Fibroblast of skin of right quadriceps (primary cell): Measurements from ENCODE around the gene CERS2.

Experiments used
- DNase-seq: peaks from one replicate; pipeline ENCODE4 v3.0.0-alpha.2; 2013

Gene CERS2, protein sequence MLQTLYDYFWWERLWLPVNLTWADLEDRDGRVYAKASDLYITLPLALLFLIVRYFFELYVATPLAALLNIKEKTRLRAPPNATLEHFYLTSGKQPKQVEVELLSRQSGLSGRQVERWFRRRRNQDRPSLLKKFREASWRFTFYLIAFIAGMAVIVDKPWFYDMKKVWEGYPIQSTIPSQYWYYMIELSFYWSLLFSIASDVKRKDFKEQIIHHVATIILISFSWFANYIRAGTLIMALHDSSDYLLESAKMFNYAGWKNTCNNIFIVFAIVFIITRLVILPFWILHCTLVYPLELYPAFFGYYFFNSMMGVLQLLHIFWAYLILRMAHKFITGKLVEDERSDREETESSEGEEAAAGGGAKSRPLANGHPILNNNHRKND

DNA sequence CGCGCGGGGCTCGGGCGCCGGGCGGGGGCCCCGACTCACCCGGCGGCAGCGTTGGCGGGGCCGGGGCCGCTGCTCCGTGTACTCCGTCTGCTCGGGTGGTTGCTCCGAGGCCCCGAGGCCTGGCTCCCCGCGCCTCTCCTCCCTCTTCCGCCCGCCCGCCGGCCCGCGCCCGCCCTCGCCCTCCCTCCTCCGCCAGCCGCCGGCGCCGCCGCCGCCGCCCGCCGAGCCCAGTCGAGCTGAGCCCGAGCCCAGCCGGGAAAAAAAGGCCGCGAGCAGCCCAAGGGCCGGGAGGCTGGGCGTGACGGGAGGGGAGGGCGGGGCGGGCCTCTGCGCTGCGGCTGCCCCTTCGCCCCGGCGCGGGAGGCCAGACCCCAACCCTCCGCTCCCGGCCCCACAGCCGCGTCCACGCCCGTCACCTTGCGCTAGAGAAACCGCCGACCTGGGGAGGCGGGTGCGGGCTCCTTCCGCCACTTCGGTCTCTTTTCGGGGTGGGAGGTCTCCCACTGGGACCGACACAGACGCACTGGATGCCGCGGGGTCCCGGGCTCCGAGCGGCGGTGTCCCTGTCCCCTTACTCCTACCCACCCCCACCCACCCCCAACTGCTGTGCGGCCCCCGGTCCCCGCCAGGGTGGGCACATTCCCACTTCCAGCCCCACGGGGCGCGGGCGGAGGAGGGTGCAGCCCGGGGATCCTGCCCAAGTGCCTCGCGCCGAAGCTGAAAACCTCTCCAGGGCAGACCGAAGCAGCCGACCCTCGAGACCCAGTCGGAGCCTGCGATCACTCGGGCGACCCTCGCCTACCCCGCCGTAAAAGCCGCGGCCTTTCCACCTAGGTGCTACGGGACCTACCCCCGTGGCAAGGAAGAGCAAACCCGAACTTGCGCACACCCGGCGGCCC, at the start of gene CERS2:
Gene CERS2, minus strand, starts transcription at position 256 of the 899 bp plus-strand sequence. CDS start 5,745 bp downstream, outside the sequence.
- DNase-seq, result peak; percentile 84

DNA sequence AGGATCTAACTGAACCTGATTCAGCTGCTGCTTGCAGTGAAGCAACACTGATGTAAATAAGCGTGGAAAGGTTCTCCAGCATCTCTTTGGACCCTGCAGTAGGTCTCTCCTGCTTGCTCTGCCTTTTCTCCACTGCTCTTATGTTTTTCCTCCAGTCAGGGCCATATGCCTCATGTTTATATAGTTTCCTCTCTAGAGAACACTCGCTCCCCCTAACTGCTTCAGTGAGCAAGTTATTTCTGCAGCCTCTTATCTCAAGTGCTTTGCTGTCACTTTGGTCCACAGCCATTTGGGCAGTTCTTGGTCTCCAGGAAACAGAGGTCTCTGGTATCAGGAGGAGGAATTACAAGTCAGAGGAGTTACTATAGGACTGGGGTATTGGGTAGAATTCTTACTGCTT, 38.9 kb upstream of the CERS2 start:
- DNase-seq, result no peak

DNA sequence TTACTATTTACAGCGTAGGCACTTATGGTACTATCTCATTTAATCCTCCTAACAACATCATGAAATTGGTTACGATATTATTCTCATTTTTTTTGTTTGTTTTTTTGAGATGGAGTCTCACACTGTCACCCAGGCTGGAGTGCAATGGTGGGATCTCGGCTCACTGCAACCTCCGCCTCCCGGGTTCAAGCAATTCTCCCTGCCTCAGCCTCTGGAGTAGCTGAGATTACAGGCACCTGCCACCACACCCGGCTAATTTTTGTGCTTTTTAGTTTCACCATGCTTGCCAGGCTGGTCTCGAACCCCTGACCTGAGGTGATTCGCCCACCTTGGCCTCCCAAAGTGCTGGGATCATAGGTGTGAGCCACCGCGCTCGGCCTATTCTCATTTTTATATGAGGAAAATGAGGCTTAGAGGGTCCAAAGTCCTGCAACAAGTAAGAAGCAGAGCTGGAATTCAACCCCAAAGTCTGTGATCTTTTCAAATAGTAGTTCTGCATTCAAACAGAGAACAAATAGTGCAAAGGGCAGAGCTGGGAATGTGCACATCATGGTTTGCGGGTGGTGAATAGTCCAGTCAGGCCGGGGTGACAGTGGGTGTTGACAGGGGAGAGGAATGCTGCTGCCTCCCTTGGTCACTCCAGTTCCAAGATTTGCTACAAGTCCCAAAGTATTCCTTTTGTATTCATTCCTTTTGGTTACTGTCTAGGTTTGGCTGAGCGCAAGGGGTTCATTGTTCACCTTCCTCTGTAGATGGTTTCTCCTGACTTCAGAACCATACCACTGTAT, 38.2 kb upstream of the CERS2 start:
- DNase-seq, result no peak

DNA sequence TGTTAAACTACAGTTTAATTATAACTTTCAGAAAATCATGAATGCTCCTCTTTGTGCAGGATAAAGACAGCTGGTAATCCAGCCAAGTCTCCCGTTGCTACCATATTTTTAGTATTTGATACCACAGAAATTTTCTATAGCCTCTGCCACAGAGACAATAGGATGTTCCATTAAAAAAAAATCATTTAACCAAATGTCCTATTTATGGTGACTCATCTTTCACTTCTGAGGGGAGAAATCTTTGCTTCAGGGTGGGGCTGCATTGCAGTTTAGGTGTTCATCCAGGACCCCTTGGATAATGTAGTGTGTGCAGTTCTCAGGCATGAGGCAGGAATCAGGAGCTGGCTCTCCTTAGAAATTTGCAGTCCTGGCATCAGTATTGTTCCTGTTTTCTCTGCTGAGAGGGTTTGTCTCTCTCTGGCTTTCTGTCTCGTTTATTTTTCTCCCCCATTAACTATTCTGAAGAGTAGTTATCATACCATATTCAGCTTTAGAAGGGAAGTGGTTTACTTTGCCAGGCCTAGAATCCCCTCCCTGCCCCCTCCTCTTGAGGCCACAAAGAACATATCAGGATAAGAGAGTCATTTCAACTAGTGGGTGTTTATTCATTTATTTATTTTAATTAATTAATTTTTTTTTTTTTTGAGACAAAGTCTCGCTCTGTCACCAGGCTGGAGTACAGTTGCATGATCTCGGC, 36.7 kb upstream of the CERS2 start:
- no peak for DNase-seq

DNA sequence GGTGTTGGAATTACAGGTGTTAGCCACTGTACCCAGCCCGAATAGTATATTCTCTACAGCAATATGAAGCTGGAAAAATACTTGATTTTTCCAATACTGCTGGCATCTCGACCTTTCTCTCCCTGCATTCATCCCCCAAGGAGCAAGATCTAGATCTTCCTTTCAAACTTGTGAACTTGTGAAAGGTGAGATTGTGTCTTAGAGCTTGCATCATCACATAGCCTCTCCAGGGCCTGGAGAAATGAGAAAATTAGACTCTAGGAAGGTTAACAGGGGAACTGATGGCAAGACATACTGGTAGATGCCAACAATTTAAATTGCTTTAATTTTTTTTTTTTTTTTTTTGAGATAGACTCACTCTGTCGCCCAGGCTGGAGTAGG, 35.7 kb upstream of the CERS2 start:
- DNase-seq, result no peak

DNA sequence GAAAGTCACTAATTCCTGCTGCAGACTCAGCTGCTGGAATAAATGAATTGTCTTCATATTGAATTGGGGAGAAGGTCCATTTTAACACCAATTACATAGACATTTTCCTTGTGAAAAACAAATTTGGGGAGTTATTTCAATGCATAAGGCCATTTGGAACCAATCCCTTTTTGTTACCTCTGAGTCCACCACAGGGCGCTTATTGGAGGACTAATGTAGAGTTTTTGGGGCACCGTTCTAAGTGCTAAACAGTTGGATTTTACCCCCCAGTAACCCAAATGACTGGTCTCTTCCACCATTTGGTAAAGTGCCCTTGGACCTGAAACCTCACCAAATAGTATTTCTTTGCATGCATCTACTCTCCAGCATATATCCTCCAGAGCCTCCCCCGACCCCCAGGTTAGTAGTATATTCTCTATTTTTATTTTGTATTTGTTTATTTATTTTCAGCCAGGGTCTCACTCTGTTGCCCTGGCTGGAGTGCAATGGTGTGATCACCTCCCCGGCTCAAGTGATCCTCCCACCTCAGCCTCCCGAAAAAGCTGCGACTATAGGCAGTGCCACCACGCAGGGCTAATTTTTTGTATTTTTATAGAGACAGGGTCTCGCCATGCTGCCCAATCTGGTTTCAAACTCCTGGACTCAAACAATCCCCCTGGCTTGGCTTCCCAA, 35.2 kb upstream of the CERS2 start:
- no peak for DNase-seq

DNA sequence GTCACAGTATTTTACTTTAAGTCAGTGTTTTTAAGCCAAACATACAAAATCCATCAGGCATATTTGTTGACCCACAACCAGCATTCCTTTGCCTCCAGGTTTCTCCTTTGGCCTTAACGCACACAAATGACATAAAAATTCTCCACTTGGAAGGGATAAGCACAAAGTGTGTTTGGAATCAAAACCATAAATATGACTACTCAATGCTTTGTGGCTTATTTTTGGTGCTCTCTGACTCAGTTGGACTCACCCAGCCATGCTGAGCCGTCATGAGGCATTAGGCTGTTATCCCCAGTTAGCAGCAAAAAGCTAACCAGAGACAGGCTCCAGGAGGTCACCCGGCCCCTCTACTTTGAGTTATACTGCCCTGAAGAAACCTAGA, 34.6 kb upstream of the CERS2 start:
- DNase-seq, result peak; percentile 48

DNA sequence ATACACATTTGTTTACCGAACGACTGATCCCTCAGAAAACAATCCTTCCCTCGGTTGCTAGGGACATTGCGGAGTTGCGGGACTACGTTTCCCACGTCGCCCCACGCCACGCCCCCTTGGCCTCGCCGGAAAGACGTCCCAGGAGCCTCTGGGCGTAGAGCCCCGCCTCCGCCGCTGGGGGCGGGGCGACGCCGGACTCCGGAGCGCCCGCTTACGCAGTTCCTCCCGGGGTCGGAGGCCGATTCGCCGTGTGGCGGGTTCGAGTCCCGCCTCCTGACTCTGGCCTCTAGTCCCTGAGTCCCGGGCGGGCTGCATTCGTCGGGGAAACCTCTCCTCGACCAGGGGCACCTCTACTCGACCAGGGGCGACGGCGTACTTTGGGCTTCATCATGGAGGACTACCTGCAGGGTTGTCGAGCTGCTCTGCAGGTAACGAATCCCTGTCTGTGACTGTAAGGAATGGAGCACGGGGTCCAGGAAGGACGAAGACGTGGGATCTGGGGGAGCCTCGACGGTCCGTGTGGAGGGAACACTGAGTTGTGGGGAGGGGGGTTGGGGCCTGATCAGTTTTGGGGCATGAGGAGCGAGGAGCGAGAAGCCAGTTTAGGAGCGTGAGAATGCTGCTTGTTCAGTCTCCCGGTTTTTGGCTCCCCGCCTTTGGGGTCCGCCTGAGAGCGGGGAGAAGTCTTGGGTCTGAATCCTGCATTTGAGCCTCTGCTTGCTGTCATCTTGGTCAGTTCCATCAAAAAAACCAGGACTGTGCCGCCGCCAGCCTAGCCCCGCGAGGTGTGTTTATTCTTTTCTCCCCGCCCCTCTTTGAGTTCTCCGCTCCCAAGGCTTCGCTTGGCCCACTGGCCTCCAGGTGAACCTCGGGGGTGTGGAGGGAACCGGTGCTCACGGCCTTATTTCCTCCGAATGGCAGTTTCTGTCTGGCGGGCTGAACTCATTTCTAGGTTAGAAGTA, 33.9 kb upstream of the CERS2 start, which contains the start of gene PRUNE1:
Gene PRUNE1, plus strand, starts transcription at position 206 of the 962 bp plus-strand sequence. Its CDS starts 184 bp downstream, at position 390.
- DNase-seq, result peak; percentile 95

DNA sequence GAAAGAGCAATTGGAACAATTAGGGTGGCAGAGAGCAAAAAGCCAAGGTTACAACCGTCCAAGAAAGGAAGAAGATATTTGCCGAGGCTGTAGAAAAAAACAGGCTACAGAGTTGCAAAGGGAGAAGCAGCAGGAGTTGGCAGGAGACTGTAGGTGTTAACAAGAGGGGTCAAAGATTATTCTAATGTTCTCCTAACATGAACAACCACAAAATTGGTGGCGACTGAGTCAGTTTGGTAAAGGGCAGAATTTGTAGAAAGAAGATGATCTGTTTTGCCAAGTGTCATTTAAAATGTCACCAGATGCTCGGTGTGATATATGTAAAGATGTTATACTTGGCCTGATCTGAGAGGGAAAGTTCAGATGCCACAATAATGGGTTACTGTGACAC, 33.2 kb upstream of the CERS2 start:
- DNase-seq, result no peak

DNA sequence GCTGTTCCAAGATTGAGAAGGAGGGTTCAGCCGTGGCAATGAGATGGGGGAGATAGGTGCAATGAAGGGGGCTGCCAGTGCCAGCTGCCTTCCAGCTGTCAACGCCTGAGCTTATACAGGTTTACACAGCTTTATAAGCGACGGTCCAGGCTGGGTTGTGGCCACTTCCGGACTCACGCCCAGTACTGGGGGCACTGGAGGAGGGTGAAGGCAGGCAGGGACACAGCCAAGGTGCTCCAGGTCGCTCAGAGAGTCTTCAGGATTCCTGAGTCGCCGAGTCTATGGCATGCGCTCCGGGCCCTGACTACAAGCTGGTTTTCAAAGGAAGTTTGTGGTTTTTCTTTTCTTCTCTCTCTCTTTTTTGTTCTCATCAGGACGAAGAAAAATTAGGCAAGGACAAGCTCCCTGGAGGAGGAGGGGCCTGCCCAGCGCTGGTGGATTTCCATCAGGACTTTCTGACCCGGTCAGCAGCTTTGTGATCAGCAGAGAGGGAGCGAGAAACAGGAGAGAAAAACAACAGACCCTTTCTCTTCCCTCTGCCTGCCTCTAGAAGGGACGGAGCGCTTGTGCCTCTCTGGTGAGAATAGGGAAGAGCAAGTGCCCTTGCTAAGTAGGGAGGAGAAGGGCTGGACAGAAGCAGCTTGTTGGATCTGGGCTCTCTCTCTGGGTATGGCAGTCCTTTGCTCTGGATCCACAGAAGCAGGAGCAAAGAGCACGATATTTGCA, 31.9 kb upstream of the CERS2 start, which contains the start of gene MINDY1:
Gene MINDY1, minus strand, starts transcription at position 576 of the 726 bp plus-strand sequence. CDS start 4,285 bp downstream, outside the sequence.
- peak; percentile 80 for DNase-seq

DNA sequence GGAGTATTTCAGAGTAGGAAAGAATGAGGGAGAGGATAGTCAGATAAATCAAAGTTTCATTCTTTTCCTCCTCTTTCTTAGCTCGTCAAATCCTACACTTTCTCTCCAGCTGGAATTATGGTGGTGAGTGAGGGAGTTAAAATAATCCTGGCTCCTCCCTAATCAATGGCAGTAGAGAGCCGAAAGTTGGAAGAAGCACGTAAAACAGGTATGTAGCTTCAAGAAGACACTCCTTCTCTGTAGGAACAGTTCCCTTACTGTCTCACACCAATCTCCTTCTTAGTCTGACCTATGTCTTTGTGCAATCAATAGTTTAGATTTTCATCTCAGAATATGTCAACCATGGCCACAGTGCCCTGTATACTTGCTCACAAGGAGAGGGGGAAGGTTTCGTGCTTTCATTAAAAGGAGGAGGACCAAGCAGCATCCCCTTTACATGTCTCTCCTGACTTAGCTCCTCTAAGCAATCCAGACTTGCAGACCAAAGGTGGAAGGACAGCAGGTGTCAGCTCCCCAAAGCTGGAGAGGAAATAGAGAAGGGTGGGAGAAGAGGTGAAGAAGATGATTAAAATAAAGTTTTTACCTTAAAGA, 31.2 kb upstream of the CERS2 start:
- DNase-seq, result no peak

DNA sequence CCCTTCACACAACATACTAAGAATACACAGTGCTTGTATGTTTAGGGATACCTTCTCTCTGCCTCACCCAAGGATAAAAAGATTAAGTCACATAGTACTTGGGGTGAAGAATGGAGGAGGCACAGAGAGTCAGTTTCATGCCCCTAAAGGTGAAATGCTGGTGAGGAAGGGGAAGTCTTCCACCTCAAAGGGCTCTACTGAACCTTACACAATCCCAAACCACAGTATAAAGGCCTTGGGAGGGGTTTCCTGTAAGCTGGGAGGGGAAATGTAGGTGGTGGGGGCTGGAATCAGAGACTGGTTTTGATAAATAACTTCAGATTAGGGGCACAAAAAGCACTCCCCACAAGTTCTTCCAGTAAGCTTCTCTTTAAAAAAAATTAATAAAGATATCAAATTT, 28.5 kb upstream of the CERS2 start:
- no peak for DNase-seq

DNA sequence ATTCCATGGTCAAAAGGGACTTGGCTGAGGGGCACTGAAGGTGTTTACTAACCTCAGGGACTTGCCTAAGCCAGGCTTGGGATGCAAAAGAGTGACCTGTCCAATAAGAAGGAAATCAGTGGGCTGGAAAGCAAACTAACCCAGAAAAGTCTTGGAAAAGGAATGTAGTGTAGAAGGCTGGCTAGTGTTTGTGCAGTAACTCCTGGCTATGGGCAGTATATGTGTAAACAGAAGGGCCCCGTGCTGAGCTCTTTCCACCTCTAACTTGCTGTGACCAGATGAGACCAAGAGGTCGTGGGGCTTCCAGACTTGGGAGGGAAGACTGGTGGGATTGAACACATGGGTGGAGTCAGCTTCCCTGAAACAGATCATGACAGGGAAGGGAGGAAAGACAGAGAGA, 28.0 kb upstream of the CERS2 start:
- DNase-seq, result no peak

DNA sequence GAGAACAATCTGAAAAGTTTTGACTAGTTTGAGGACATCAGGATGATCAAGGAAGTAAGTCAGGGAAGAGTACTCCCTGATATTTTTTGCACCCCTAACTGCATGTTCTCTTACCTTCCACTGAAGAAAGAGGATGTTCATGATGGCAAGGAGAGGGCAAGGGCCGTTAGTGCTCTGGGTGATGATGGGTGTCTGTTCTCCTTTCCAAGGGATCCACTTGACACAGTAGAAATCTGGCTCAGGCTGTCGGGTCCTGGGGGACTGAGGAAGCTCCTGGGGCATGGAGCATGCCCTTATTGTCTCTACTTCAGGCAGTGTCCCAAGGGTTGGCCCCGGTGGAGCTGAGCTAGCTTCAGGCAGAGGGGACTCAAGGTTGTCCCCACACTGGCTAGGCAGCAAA, 27.4 kb upstream of the CERS2 start:
- DNase-seq, result no peak

DNA sequence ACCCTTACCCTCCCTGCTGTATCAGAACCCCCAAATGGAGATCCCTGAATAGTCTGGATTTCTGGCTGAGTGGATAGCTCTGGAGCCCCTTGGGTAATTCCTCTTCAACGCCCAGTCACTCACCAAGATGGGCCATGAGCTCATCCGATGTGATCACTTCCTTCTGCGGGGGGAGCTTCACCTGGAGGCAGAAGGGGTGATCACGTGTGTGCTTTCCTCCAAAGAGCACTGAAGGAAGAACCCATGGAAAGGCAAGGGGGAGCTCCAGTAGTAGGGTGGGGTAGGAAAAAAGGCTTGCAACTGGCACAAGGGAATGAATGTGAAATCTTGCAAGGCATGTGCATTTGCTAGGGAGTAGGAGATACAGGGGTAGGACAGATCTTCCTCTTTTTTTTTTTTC, 27.0 kb upstream of the CERS2 start:
- DNase-seq, result no peak

DNA sequence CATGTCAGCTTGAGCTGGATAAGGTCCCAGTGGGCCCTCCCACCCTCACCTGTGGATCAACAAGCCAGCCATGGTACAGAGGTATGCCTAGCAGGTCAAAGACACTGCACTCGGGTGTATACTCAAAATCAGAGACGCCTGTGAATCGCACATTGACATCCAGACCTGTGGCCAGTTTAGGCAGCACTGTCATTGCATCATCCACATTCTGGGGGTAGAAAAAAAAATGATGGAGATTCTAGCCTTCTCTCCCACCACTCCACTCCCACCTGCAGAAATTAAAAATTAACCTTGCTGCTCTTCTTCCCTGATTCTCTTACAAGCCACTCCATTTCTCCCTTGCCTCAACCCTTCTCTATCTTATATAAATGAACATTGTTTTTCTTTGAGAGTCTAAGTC, 25.8 kb upstream of the CERS2 start:
- DNase-seq, result no peak

DNA sequence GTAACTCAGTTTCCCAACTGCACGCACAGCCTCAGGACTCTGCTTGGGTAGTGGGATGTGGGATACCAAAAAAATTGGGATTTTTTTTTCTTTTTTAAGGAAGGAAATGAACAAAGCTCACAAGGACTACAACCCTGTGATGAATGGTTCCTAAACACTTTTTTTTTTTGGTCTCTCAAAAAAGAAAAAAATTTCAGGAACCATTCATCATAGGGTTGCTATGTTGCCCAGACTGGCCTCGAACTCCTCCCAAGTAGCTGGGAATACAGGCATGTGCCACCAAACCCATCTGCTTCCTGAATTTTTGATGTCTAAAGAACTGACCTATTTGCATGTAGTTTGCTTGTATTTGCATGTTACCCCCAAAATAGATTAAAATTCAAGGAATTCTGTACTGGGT, 25.3 kb upstream of the CERS2 start:
- no peak for DNase-seq

DNA sequence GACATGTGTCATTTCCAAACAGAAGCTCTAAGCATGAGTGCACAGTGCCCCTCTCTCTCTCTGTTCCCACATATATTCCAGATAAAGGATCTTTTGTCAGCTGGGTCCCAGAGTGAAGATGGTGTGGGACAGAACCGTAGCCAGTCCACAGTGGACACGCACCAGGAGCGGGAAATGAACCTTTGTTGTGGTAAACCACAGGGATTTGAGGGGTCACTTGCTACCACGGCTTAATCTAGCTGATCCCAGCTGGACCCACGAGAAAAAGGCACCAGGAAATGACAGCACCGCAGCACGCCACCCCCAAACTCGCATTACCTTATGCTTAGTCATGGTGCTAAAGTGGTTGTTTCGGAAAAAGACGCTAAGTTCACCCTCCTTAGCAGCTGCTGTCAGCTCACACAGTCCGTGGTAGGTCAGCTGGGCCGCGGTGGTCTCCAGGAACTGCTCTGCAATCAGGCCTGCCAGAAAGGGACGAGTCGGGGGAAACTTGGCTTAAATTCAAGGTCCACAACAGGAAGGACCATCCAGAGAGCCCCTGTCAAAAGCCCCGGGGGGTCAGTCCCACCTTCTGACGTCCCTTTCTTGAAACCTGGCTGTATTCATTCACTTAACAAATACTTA, 24.5 kb upstream of the CERS2 start:
- peak; percentile 50 for DNase-seq

DNA sequence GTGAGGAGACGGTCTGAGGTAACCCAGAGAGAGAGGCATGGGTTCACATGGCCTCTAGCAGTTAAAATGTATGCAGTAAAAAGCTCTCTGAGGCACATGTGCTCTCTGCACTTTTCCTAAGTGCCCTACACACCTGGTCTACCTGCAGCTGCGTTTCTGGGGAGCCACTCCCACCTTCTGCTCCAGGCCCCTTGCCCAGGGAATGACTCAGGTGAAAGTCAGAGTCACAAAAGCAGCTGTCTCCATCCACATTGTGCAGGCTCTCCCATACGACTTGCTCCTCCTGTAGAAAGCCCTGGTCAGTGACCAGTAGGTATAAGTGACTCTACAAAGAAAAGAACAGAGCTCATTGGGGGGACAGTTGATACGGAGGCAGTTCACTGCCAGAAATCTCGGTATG, 23.3 kb upstream of the CERS2 start:
- no peak for DNase-seq
